ENCODE results near the gene GPR78. TPM values are rescaled to one million over a fixed set of nuclear protein-coding genes. Genes with fewer than 3 reads are reported as not detected.

GPR78 gene
- total and polyA plus RNA-seq, 2 of the 8 experiments (the other 6 are each of a cell fraction or from before 2014, with no cell fraction given), result 1.0 to 3.0 TPM

DNA sequence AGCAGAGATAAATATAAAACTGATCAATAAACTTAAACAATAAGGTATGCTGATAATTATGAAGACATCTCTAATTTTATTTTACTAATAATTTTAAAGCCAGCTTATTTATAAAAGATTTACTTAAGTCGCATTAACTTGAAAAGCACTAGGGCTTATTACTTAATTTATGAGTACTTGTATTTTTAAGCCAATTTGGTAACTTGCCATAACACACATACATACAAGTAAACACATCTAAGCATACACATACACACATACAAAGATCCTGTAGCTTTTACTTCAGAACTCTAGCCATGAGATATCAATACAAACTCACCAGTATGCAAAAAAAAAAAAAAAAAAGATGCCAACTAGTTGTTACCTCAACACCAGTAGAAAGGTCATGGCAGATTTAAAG lies 10.0 kb upstream of the GPR78 start:
- Histone ChIP-seq H3K4ac (replicated peaks; ENCODE audit: insufficient read length, low read depth, low read length) (no peak overlapping the region), H3K36me3 (ENCODE audit: control insufficient read depth in 2 of 4, insufficient read depth in 4 of 4, low read length in 3 of 4) (no peaks in the 10 kb centered on the region), H3K4me2 (ENCODE audit: insufficient read depth in 1 of 2, low read depth in 2 of 2, low read length in 2 of 2) (no peak overlapping the region), H3K23me2 (ENCODE audit: low read depth, low read length) (no peaks in the 10 kb centered on the region), H3K14ac (ENCODE audit: insufficient read length) (no peak overlapping the region), H3K79me1 (ENCODE audit: low read depth, low read length) (no peaks in the 10 kb centered on the region), H3K27me3 (replicated peaks in 1 of 4; ENCODE audit: control insufficient read depth in 3 of 4, extremely low read depth in 1 of 4, insufficient read depth in 3 of 4, low read length in 3 of 4) (no peaks in the 10 kb centered on the region), H2AFZ (ENCODE audit: low read length) (no peak overlapping the region), H3K4me1 (replicated peaks in 1 of 4; ENCODE audit: control insufficient read depth in 3 of 4, insufficient read depth in 4 of 4, low read length in 3 of 4) (peaks cover 1 to 21% (median 8%) of the 10 kb centered on the region in 4 experiments; a peak in 5 of 7 replicates), H3K9me3 (ENCODE audit: insufficient read depth in 2 of 2, low read depth in 1 of 2, low read length in 1 of 2) (no peaks in the 10 kb centered on the region), H2BK12ac (ENCODE audit: low read depth, low read length) (no peak overlapping the region), H3K79me2 (ENCODE audit: control insufficient read depth in 1 of 2, insufficient read depth in 2 of 2, low read length in 2 of 2) (no peaks in the 10 kb centered on the region), H2BK15ac (ENCODE audit: low read length) (no peak overlapping the region), H3K56ac (replicated peaks; ENCODE audit: insufficient read length, low read depth, low read length) (no peak overlapping the region), H3K23ac (ENCODE audit: insufficient read length) (no peak overlapping the region), H2BK20ac (ENCODE audit: low read length) (no peak overlapping the region), H2BK5ac (ENCODE audit: low read depth, low read length) (no peak overlapping the region), H4K20me1 (replicated peaks in 1 of 2; ENCODE audit: control insufficient read depth in 1 of 2, insufficient read depth in 2 of 2, low read length in 2 of 2) (no peaks in the 10 kb centered on the region), H2AK5ac (ENCODE audit: low read depth, low read length) (no peak overlapping the region), H2BK120ac (replicated peaks; ENCODE audit: low read depth, low read length) (no peak overlapping the region), H3K27ac (ENCODE audit: low read depth, low read length) (no peak overlapping the region), H3K4me3 (ENCODE audit: extremely low read depth in 1 of 4, insufficient read depth in 2 of 4, low read depth in 3 of 4, low read length in 4 of 4) (no peak overlapping the region), H3K9ac (replicated peaks in 1 of 4; ENCODE audit: extremely low read depth in 1 of 4, low read depth in 3 of 4, low read length in 3 of 4) (no peak overlapping the region), H4K5ac (ENCODE audit: insufficient read length, low read depth, low read length) (no peak overlapping the region), H4K8ac (ENCODE audit: extremely low read depth, insufficient read depth, low read length) (no peak overlapping the region), H3K18ac (ENCODE audit: extremely low read depth, low read length) (no peak overlapping the region), H4K91ac (replicated peaks; ENCODE audit: insufficient read length, low read length) (no peak overlapping the region)
- ChIA-PET CTCF (ENCODE audit: partially characterized antibody) (interaction anchor here (0.8 to 3.1 kb wide), 6 partner anchors 9 to 101 kb away, joined by 3 to 9 read pairs (median 5); partner anchors contain the start of genes CPZ and GPR78), POLR2A (ENCODE audit: partially characterized antibody) (interaction anchor here (0.7 kb wide), 1 partner anchor 22 kb away, joined by 3 read pairs; no protein-coding TSS in a partner anchor)
- DNase-seq (ENCODE audit: low read depth in 1 of 2, low spot score in 2 of 2), result no peak
- no peak for TF ChIP-seq HDAC6 (IDR thresholded peaks at IDR 0.05; ENCODE audit: low read depth, low read length)
- TF ChIP-seq, protein P1, sequence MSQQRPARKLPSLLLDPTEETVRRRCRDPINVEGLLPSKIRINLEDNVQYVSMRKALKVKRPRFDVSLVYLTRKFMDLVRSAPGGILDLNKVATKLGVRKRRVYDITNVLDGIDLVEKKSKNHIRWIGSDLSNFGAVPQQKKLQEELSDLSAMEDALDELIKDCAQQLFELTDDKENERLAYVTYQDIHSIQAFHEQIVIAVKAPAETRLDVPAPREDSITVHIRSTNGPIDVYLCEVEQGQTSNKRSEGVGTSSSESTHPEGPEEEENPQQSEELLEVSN (IDR thresholded peaks at IDR 0.05), result no peak
- TF ChIP-seq CTBP2 (IDR thresholded peaks at IDR 0.05; ENCODE audit: borderline replicate concordance, insufficient read depth, insufficient read length, low read length), result no peak
- WGBS, 2 experiments (ENCODE audit: extremely low coverage in 1 of 2, insufficient coverage in 1 of 2, insufficient read length in 1 of 2, insufficient replicate concordance in 2 of 2, low coverage in 1 of 2, low lambda C conversion rate in 2 of 2, missing lambda C conversion rate in 1 of 2), result 81% methylated on average over 1 of the region's 1 CpG; no CpG with 5 or more reads in 1 of the 2 experiments
- FAIRE-seq, result no peak

All from H1 (cell line).